BE2C (cell line): ENCODE data around the gene KRTAP4-16.
"Not testable (repeated sequence)": the region's sequence is repeated elsewhere in the genome, so short reads cannot be mapped to it uniquely, and the experiment has no call there.

Experiments used
- DNase-seq: peaks from one replicate; pipeline ENCODE4 v3.0.0-alpha.2; 2020
- H3K27me3 ChIP-seq: fragments of 250-450 bp; sonication (Bioruptor Pico); 2 replicates; pipeline ENCODE4 v1.5.1; 2020; ENCODE audit warnings: mild to moderate bottlenecking
- H3K36me3 ChIP-seq: fragments of 250-450 bp; sonication (Bioruptor Pico); 2 replicates; pipeline ENCODE4 v1.5.1; 2020; ENCODE audit warnings: mild to moderate bottlenecking
- H3K4me1 ChIP-seq: fragments of 250-450 bp; sonication (Bioruptor Pico); 2 replicates; pipeline ENCODE4 v1.5.1; 2020
- H3K4me3 ChIP-seq: 2 replicates; pipeline ENCODE4 v1.5.1; 2011; ENCODE audit warnings: low read depth, low read length
- H3K9me3 ChIP-seq: fragments of 250-450 bp; sonication (Bioruptor Pico); 2 replicates; pipeline ENCODE4 v1.5.1; 2020
- CTCF ChIP-seq: IDR thresholded peaks from 2 replicates; pipeline ENCODE4 v1.5.1; 2012; ENCODE audit warnings: mild to moderate bottlenecking, low read depth, low read length

KRTAP4-16 gene

GRCh38 chr17:41131979-41132378, 30.0 kb upstream of the KRTAP4-16 start:
- TF ChIP-seq CTCF, result no peak
- Histone ChIP-seq H3K4me1 (no peaks in the 10 kb centered on the region), H3K4me3 (no peak overlapping the region), H3K36me3 (no peaks in the 10 kb centered on the region), H3K27me3 (peaks cover 21% of the 10 kb centered on the region), H3K9me3 (no peaks in the 10 kb centered on the region)
- no peak for DNase-seq

DNA sequence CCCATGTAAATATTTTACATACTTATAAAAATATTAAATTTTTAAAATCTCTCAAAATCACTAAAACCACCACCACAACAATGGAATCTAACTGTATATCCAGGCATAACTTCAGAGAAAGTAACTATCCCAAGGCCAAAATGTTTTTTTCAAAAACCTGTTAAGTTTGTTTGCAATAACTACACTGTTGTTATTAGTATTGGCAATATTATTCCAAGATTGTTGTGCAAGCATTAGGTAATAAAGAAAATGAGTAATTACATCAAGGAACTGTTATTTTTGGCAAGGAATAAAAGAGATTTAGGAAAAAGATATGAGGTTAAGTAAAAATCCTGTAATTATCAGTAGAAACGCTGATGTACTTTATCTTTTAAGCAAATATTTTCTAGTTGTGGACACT, 25.4 kb upstream of the KRTAP4-16 start:
- no peak for DNase-seq
- H3K36me3 ChIP-seq, result no peaks in the 10 kb centered on the region
- peaks cover 19% of the 10 kb centered on the region for H3K27me3 ChIP-seq
- no peak overlapping the region for H3K4me3 ChIP-seq
- TF ChIP-seq CTCF, result no peak
- no peaks in the 10 kb centered on the region for H3K4me1 ChIP-seq
- no peaks in the 10 kb centered on the region for H3K9me3 ChIP-seq

GRCh38 chr17:41126412-41126811, 24.4 kb upstream of the KRTAP4-16 start:
- Histone ChIP-seq H3K27me3 (peaks cover 12% of the 10 kb centered on the region), H3K4me1 (no peaks in the 10 kb centered on the region), H3K36me3 (no peaks in the 10 kb centered on the region), H3K4me3 (no peak overlapping the region), H3K9me3 (no peaks in the 10 kb centered on the region)
- no peak for DNase-seq
- TF ChIP-seq CTCF, result no peak

- DNase-seq, result no peak
- Histone ChIP-seq H3K9me3 (no peaks in the 10 kb centered on the region), H3K36me3 (no peaks in the 10 kb centered on the region), H3K27me3 (peaks cover 7% of the 10 kb centered on the region), H3K4me1 (no peaks in the 10 kb centered on the region), H3K4me3 (no peak overlapping the region)
- no peak for TF ChIP-seq CTCF
Measured at GRCh38 chr17:41125064-41125463, 23.1 kb upstream of the KRTAP4-16 start.

DNA sequence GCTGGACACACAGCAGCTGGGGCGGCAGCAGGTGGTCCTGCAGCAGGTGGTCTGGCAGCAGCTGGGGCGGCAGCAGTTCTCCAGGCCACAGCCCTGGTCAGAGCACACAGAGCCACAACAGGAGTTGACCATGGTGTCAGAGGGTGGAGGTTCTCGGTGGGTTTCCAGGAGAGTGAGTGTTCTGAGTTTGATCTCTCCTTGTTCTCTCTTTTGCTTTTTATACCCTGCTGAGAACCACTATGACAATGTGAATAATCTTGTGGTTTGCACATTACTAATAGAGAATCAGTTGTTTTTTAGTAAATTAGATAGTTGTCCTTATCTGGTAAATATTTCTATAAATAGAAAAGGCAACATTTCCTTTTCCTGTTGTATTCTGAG, 22.0 kb upstream of the KRTAP4-16 start, which contains the start of gene KRTAP4-12:
Gene KRTAP4-12 (minus strand): TSS at position 192 of the 381 bp plus-strand sequence. CDS start 60 bp downstream, at position 132.
- not testable (repeated sequence) for H3K4me3 ChIP-seq
- peaks cover 11% of the 10 kb centered on the region for H3K27me3 ChIP-seq

GRCh38 chr17:41123292-41123990, 21.4 kb upstream of the KRTAP4-16 start:
- H3K36me3 ChIP-seq, H3K4me3 ChIP-seq, DNase-seq, H3K4me1 ChIP-seq, H3K9me3 ChIP-seq: not testable (repeated sequence)
- H3K27me3 ChIP-seq, result peaks cover 11% of the 10 kb centered on the region

More for the DNA sequence above, 22.0 kb upstream of the KRTAP4-16 start, which contains the start of gene KRTAP4-12:
- H3K36me3 ChIP-seq, H3K4me1 ChIP-seq, DNase-seq, H3K9me3 ChIP-seq: not testable (repeated sequence)

GRCh38 chr17:41121742-41122141, 19.7 kb upstream of the KRTAP4-16 start:
- no peak for DNase-seq
- Histone ChIP-seq H3K4me3 (no peak overlapping the region), H3K4me1 (no peaks in the 10 kb centered on the region), H3K9me3 (no peaks in the 10 kb centered on the region), H3K36me3 (no peaks in the 10 kb centered on the region), H3K27me3 (peaks cover 11% of the 10 kb centered on the region)
- no peak for TF ChIP-seq CTCF

- DNase-seq, H3K9me3 ChIP-seq, H3K36me3 ChIP-seq, H3K4me1 ChIP-seq, H3K4me3 ChIP-seq: not testable (repeated sequence)
- peaks cover 11% of the 10 kb centered on the region for H3K27me3 ChIP-seq
Measured at GRCh38 chr17:41119696-41120690, 18.0 kb upstream of the KRTAP4-16 start.
